Esophagus muscularis mucosa (tissue), 4 donors: Measurements from ENCODE around the gene GLUD2. TPM values are rescaled to one million over a fixed set of nuclear protein-coding genes. Genes with fewer than 3 reads are reported as not detected.

Experiments used
- DNase-seq: peaks from one replicate; pipeline ENCODE4 v3.0.0-alpha.2; 2017; ENCODE audit errors: extremely low spot score
- H3K27ac ChIP-seq, 4 donors: fragments of 200-600 bp; sonication (generic); replicated peaks in 1 of 4; 1 replicate in 3 of 4; 2 replicates in 1 of 4; pipeline ENCODE4 v1.5.1; 2016 to 2019; ENCODE audit warnings: mild to moderate bottlenecking in 1 of 4
- H3K27me3 ChIP-seq, 4 donors: fragments of 200-600 bp; sonication (generic); one replicate each; pipeline versions ENCODE4 v1.5.1 to v1.6.0; 2016 to 2019
- H3K36me3 ChIP-seq, 4 donors: fragments of 200-600 bp; sonication (generic); one replicate each; pipeline ENCODE4 v1.5.1; 2016 to 2019
- H3K4me1 ChIP-seq, 4 donors: fragments of 200-600 bp; sonication (generic); one replicate each; pipeline ENCODE4 v1.5.1; 2016 to 2019
- H3K4me3 ChIP-seq, 4 donors: fragments of 200-600 bp; sonication (generic); 1 replicate in 2 of 4; 2 replicates in 2 of 4; pipeline ENCODE4 v1.5.1; 2016 to 2019; ENCODE audit warnings: mild to moderate bottlenecking in 4 of 4, moderate library complexity in 1 of 4
- H3K9me3 ChIP-seq, 4 donors: fragments of 200-600 bp; sonication (generic); 1 replicate in 3 of 4; 2 replicates in 1 of 4; pipeline ENCODE4 v1.5.1; 2016 to 2019
- CTCF ChIP-seq, 3 experiments: fragments of 200-600 bp in 2 of 3; fragments of 450-650 bp in 1 of 3; sonication (generic) in 2 of 3; IDR thresholded peaks; one replicate each; pipeline ENCODE4 v1.5.1; 2017 to 2019; ENCODE audit warnings: antibody characterized with exemption in 3 of 3, mild to moderate bottlenecking in 2 of 3, moderate library complexity in 1 of 3
- EP300 ChIP-seq: sonication (generic); formaldehyde crosslinking; IDR thresholded peaks from one replicate; pipeline ENCODE4 v1.6.1; 2017; ENCODE audit warnings: antibody characterized with exemption
- POLR2A ChIP-seq: fragments of 450-650 bp; IDR thresholded peaks from one replicate; pipeline ENCODE4 v1.6.1; 2017; ENCODE audit warnings: antibody characterized with exemption, moderate library complexity, mild to moderate bottlenecking, low read depth
- POLR2AphosphoS5 ChIP-seq, 2 donors: sonication (generic); formaldehyde crosslinking; IDR thresholded peaks; one replicate each; pipeline ENCODE4 v1.6.1; 2017; ENCODE audit warnings: antibody characterized with exemption in 2 of 2
- WGBS: methylation state at CpG from one replicate; pipeline ENCODE4 v1.1.5; 2018; 5-methylcytosine and 5-hydroxymethylcytosine counted together
- intact Hi-C: fragments of 100-400 bp; cut with DNase I; formaldehyde crosslinking; loops from one replicate; pipeline ENCODE4 v1.15.1; 2023
- total RNA-seq, 4 donors: library from RNA; depleted of rRNA; stranded (reverse); fragments of >200 nt; gene quantifications; one replicate each; pipeline versions ENCODE4 v1.1.0 to v1.2.1, GENCODE V29; 2016

GLUD2 gene
- total RNA-seq, 4 donors from 2014 or later: 0.83 to 1.7 (median 1.1) TPM

GRCh38 chrX:121084903-121085611 lies 37.6 kb downstream of the GLUD2 start:
- 65% methylated on average over 3 of the region's 3 CpGs for WGBS
- Histone ChIP-seq H3K4me1 (no peaks in the 10 kb centered on the region), H3K27ac (no peak overlapping the region), H3K36me3 (no peaks in the 10 kb centered on the region), H3K27me3 (no peaks in the 10 kb centered on the region), H3K4me3 (no peak overlapping the region), H3K9me3 (no peaks in the 10 kb centered on the region)
- TF ChIP-seq EP300: no peak
- no peak for TF ChIP-seq CTCF (IDR thresholded peaks at IDR 0.05)
- TF ChIP-seq POLR2A: no peak
- no peak for TF ChIP-seq POLR2AphosphoS5 (IDR thresholded peaks at IDR 0.05)
- intact Hi-C loops: no loop called here
- no peak for DNase-seq

GRCh38 chrX:121085612-121086010 lies 38.2 kb downstream of the GLUD2 start:
- WGBS: 67% methylated on average over 2 of the region's 2 CpGs
- intact Hi-C loops: no loop called here

GRCh38 chrX:121093011-121093410 lies 45.6 kb downstream of the GLUD2 start:
- H3K4me1 ChIP-seq: no peaks in the 10 kb centered on the region
- WGBS: 62% methylated on average over 2 of the region's 2 CpGs
- H3K27ac ChIP-seq: no peak overlapping the region
- TF ChIP-seq EP300 (no peak), CTCF (IDR thresholded peaks at IDR 0.05) (no peak)
- no peak overlapping the region for H3K4me3 ChIP-seq
- intact Hi-C loops: no loop called here
- no peaks in the 10 kb centered on the region for H3K9me3 ChIP-seq
- DNase-seq: no peak
- H3K27me3 ChIP-seq: no peaks in the 10 kb centered on the region
- no peaks in the 10 kb centered on the region for H3K36me3 ChIP-seq

More at GRCh38 chrX:121085612-121086010, 38.2 kb downstream of the GLUD2 start:
- H3K27me3 ChIP-seq: no peaks in the 10 kb centered on the region
- H3K4me3 ChIP-seq: no peak overlapping the region
- H3K36me3 ChIP-seq: no peaks in the 10 kb centered on the region
- no peak for TF ChIP-seq CTCF (IDR thresholded peaks at IDR 0.05)
- no peak for TF ChIP-seq POLR2A
- no peak for TF ChIP-seq EP300
- no peak for TF ChIP-seq POLR2AphosphoS5 (IDR thresholded peaks at IDR 0.05)
- DNase-seq: no peak
- H3K27ac ChIP-seq: no peak overlapping the region
- H3K4me1 ChIP-seq: no peaks in the 10 kb centered on the region
- no peaks in the 10 kb centered on the region for H3K9me3 ChIP-seq

Other genes starting within 250 kb of the GLUD2 start
- gene CT47B1, start 171.7 kb upstream of the GLUD2 start, total RNA-seq: not detected
- gene CT47A11, start 110.5 kb upstream of the GLUD2 start, total RNA-seq: not detected
- not detected for gene CT47A10, start 105.6 kb upstream of the GLUD2 start, total RNA-seq
- gene CT47A9, start 100.7 kb upstream of the GLUD2 start, total RNA-seq: not detected
- gene CT47A8, start 95.9 kb upstream of the GLUD2 start, total RNA-seq: not detected
- gene CT47A7, start 91.0 kb upstream of the GLUD2 start, total RNA-seq: not detected
- not detected for gene CT47A6, start 86.1 kb upstream of the GLUD2 start, total RNA-seq
- not detected for gene CT47A5, start 81.3 kb upstream of the GLUD2 start, total RNA-seq
- gene CT47A4, start 76.4 kb upstream of the GLUD2 start, total RNA-seq: not detected
- gene CT47A3, start 71.5 kb upstream of the GLUD2 start, total RNA-seq: not detected
- not detected for gene CT47A2, start 66.7 kb upstream of the GLUD2 start, total RNA-seq
- not detected for gene CT47A1, start 61.9 kb upstream of the GLUD2 start, total RNA-seq